GM23248 (cell line): ENCODE measurements around the gene USP36.
"Not testable (repeated sequence)": the region's sequence is repeated elsewhere in the genome, so short reads cannot be mapped to it uniquely, and the experiment has no call there.

Experiments
- EZH2 ChIP-seq: fragments of 200-600 bp; sonication (generic); IDR thresholded peaks from 2 replicates; pipeline ENCODE4 v1.6.1; 2018; ENCODE audit warnings: antibody characterized with exemption, mild to moderate bottlenecking; ENCODE audit not compliant: insufficient read depth, poor library complexity, severe bottlenecking
- EZH2phosphoT487 ChIP-seq: fragments of 200-600 bp; sonication (generic); IDR thresholded peaks from 2 replicates; pipeline ENCODE4 v1.6.1; 2018; ENCODE audit warnings: antibody characterized with exemption, moderate library complexity, mild to moderate bottlenecking, low read depth; ENCODE audit not compliant: insufficient read depth

DNA sequence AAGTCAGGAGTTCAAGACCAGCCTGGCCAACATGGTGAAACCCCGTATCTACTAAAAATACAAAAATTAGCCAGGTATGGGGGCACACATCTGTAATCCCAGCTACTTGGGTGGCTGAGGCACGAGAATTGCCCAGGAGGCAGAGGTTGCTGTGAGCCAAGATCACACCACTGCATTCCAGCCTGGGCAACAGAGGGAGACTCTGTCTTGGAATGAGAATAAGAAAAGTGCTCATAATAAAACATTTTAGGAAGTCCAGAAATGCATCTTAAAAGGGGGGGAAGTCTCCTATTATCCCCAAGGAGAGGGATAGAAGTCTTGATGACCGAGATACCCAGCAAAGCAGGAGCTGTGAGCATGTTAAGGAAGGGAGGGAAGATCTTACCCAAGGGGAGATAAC, 26.4 kb upstream of the USP36 start:
- not testable (repeated sequence) for TF ChIP-seq EZH2, EZH2phosphoT487
